Measurements from ENCODE around the gene AGTRAP.

The AGTRAP gene

DNA sequence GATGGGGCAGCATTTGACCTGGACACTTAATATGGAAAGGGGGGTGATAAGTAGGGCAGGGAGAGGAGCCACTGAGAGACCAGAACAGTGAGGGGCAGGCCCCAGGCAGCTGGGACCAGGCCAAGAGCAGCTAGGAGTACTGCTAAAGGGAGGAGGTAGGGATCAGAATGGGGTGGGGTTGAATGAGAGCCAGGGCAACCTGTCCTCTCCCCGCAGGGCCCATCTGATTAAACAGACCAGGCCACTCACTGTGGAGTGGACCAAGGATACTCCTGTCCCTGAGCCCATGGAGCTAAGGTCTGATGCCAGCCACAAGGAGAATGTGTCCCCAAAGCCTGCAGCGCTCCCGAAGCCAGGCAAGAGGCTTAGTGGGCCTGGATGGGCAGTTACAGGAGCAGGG, 28.2 kb downstream of the AGTRAP start:
- no peak for DNase-seq (ENCODE audit: low spot score)

DNA sequence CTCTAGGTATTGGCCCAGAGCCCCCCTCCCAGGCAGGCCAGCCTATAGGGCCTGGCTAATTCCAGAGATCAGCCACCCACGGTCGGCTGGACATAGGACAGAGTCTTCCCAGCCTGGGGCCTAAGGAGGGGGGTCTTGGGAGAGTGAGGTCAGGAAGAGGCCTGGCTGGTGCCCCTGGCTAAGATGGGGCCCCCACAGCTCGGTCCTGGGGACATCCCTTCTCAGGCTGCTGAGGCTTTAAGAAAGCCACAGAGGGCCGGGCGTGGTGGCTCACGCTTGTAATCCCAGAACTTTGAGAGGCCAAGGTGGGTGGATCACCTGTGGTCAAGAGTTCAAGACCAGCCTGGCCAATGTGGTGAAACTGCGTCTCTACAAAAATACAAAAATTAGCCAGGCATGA, 28.6 kb downstream of the AGTRAP start:
- DNase-seq (ENCODE audit: low spot score): no peak

DNA sequence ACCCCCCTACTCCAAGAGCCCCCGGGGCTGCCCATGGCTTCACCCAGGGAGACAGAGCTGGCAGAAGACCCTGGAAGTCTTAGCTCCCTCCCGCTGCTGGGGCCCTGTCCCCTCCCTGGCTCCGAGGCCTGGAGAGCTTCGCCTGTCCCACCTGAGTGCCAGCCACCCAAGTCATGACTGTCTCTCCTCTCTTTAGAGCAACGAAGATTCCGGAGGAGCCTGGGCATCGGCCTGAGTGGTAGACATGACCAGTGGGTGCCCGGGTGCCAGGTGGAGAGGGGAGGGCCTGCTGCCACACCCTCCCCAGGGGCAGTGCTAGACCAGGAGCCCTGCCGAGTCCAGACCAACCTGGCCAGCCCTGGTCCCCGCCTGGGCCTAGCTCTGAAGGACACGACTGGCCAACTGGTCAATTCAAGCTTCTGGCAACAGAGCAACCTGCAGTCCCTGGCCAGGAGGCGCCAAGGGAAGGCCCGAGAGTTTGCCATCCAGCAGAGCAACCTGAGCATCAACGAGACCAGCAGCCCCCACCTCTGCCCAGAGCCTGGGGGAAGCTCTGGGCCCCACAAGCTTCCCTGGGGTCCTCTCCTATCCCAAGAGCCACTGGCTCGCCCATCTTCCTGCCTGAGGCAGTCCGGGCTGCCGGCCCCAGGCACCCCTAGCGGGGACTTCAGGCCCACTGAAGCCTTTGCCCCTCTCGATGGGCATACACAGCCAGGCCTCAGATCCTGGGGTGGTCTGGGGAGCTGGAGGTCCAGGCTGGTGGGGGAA, 29.9 kb downstream of the AGTRAP start:
- no peak for DNase-seq (ENCODE audit: low spot score)

DNA sequence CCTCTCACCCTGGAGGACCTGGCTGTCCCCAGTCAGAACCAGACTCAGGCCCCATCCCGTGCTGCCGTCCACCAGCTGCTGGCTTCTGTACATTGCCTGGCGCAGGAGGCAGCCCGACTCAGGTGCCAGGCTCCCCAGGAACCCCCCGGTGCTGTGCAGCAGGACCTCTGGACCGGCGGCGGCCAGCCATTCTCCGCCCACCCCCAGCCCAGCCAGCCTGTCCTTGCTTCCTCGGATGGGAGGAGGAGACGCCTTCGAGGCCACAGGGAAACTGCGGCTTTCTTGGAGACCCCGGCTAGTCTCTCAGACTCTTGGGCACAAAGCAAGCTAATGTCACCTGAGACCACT, 30.5 kb downstream of the AGTRAP start:
- DNase-seq (ENCODE audit: low spot score): no peak

DNA sequence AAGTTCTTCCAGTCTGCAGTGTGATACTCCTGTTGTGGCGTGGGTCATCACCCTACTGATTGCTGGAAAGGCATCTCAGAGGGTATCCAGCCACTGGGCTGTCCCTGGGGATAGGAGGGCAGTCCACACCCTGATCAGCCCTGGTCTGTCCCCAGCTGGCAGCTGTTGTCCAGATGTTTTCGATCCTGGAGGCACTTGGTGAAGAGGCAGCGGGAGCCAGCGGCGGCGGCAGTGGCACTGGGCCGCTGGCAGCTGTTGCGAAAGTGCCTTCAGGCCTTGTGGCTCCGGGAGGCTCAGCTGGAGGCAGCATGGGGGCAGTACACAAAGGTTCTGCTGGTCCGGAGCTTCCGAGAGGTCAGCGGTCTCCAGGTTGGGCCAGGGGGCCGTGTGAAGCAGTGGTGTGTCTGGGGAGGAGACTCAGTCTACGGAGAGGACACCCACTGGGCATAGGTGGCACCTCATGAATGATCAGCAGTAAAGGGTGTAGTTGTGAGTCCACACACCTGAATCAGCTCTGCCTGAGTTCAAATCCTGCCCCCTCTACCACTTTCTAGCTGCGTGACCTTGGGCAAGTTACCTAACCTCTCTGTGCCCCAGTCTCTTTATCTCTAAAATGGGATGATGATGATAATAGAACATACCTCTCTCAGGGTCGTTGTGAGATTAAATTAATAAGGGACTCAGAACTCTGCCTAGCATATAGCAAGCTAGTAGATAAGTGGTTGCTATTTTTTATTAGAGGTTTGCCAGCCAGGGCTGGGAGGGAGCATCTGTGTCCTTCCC, 32.2 kb downstream of the AGTRAP start:
- no peak for DNase-seq (ENCODE audit: low spot score)

DNA sequence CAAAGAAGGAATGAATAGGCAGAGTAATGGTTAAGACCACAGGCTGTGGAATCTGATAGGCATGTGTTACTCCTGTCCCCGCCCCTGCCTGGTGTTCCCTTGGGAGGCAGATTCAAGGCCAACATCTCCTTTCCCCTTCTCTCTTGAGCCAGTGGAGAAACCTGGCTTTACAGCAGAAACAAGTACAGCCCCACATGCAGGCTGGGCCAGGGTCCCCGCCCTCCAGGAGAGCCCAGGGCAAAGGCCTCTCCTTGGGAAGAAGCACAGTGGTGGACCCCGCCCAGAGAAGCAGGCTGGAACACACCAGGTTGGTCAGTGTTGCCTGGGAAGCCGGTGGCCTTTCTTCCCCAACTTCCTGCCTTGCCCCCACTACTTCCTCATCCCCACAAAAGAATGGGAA, 32.9 kb downstream of the AGTRAP start:
- DNase-seq (ENCODE audit: low spot score): no peak

DNA sequence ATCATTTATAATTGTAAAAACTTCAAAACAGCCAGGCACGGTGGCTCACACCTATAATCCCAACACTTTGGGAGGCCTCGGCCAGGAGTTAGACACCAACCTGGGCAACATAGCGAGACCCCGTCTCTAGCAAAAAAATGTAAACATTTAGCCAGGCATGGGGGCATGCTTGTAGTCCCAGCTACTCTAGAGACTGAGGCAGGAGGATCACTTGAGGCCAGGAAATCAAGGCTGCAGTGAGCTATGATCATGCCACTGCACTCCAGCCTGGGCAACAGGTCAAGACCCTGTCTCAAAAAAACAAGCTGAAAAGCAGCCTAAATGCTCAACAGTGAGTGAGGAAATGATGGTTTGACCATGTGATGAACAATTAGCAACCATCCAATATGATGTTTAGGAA, 33.3 kb downstream of the AGTRAP start:
- DNase-seq (ENCODE audit: low spot score): no peak

DNA sequence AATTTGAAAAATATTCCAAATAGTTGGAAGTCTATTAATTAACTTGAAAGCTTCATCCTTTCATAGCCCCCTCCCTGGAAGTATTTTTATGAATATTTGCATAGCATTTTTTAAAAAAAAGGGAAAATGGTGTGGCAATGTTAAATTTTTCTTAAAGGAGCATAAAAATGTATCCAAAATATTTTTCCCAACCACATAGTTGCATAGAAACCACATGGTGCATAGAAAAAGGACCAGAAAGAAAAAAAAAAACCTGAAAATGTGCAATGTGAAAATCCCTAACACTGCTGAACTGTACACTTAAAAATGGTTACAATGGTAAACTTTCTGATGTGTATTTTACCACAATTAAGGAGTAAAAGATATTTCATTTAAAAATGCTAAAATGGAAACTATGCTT, 34.1 kb downstream of the AGTRAP start:
- no peak for DNase-seq (ENCODE audit: low spot score)

DNA sequence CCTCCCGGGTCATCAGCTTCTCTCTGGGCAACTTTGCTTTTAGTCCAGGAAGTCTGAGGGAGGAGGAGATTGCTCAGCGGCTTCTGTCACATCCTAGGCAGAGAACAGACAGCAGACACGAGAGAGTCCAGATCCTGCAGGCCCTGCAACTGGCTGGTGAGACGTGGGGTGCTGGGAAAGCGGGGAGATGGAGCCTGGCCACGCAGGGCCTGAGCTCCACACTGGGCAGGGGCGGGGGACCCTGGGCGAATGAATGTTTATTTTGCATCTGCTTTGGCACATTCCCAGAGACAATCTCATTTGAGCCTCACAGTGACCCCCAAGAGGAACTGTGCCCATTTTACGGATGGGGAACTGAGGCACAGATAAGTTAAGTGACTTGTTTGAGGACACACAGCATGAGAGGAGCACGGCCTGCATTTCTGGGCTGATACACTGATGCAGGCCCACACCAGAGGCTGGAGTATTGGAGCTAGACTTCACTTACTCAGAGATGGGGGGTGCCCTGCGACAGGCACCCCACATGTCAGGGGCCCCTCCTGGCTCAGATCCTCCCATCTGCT, 35.6 kb downstream of the AGTRAP start:
- no peak for DNase-seq (ENCODE audit: low spot score)

DNA sequence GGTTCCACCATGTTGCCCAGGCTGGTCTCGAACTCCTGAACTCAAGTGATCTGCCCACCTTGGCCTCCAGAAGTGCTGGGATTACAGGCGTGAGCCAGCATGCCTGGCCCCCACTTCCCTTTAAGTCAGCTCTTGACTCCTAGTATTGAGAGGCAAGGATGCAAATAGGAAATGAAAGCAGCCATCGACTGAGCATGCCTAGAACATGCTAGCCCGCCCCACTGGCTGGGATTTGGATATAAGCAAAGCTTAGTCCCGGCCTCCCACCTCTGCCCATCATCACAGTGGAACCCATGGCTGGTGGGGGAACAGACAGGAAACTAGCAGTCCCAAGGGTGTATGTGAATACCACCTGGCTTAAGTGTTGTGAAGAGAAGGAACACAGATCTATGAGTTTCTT, 36.5 kb downstream of the AGTRAP start:
- no peak for DNase-seq (ENCODE audit: low spot score)

DNA sequence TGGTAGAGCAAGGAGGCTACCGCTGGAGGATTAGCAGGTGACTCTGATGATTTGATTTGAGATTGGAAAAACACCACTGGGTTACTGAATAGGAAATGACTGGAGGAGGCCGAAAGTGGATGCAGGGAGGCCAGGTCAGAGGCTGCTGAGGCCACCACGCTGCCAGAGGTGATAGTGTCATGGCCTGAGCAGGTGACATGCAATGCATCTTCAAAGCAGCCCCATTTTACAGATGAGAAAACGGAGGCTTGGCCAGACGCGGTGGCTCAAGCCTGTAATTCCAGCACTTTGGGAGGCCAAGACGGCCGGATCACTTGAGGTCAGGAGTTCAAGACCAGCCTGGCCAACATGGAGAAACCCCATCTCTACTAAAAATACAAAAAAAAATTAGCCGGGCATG, 38.8 kb downstream of the AGTRAP start:
- no peak for DNase-seq (ENCODE audit: low spot score)

DNA sequence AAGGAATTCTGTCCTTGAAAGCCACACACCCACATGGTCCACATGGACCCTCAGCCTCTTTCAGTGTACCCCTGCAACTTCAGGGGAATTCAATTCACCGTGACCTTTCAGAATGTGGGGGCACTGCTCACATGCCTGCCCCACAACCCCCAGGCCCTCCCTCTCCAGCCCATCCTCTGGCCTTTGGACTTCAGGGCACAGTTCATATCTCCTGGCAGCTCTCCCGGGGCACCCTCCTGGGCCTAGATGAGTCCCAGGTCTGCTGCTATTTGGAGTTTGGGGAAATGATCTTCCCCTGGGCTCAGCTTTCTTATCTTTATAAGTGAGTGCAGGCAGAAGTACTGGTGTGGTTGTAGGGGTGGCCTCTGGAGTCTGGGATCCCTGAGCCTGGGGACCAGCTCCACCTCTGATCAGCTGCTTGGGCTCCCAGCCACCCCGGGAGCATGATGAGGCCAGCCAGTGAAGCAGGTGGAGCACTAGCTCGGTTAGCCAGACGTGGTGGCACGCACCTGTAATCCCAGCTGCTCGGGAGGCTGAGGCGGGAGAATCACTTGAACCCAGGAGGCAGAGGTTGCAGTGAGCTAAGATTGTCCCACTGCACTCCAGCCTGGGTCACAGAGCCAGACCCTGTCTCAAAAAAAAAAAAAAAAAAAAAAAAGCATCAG, 41.9 kb downstream of the AGTRAP start:
- DNase-seq (ENCODE audit: low spot score): no peak

DNA sequence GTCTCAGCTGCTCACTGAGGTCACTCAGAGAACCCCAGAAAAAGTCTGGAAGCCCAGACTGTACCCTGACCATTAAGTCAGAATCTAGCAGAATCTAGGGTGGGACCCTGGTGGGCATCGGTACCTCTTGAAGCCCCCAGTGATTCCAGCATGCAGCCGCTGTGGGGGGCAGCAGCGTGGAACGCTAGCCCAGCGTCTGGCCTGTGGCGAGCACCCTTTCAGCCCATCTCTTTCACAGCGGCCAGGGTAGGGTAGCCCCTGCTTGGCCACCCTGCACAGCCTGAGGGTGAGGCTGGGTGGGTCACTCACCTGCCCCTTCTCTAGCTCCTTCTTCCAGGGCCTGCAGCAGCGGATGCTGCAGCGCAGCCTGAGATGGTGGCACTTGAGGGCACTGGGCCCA, 42.4 kb downstream of the AGTRAP start:
- DNase-seq (ENCODE audit: low spot score): no peak

DNA sequence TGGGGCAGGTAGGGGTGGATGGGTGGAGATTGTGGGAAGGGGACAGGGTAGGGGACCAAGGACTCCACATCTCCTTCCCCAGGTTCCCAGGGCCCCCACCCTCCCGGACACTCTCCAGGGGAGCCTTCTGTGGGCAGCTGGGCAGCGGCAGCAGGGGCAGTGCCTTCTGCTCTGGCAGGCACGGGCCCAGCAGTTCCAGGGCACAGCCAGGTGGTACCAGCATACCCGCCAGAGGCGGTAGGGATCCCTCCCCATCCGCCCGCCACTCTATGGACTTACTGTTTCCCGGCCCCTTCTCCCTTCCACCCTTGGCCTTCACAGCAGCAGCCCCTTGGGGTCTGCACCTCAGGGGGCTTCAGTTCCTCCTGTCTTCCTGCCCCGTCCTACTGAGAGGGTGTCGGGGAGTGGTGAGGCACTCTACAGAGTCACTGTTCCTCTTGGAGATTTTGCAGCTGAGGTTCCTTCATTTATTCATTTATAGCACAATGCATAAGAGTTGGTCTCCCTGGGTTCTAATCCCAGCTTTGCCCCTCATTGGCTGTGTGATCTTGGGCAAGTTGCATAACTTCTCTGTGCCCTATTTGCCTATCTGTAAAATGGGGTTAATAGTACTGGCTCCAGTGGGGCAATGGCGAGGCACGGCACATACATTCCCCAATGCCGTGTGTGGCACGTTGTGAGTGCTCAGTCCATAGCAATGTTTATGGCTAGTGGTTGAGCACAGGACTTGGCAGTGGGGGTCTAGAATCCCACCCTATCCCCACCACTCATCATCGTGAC, 43.1 kb downstream of the AGTRAP start:
- DNase-seq (ENCODE audit: low spot score): no peak

DNA sequence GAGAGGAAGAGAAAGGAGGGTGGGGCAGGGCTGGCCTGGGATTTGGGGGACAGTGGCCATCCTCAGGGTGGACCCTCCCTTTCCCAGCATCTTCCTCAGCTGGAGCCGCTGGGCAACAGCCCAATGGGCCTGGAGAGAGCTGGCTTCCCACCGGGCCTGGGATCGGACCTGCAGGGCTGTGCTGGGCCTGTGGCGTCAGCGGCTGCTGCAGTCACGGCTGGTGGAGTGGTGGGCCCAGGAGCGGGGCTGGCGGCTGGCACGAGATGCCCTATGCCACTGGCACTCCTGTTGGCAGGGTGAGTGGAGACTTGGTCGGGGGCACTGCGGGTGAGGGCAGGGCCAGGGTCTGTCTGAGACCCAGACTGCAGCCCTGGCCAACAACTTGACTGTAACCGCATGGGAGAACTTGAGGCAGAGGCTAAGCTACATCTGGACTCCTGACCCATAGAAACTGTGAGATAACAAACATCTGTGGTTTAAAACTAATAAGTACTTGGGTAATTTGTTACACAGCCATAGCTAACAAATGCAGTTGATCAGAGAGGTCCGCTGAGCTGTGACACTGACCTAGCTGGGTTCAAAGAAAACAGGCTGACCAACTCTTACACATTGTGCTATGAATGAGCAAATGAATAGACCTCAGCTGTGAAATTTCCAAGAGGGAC, 43.9 kb downstream of the AGTRAP start:
- no peak for DNase-seq (ENCODE audit: low spot score)

DNA sequence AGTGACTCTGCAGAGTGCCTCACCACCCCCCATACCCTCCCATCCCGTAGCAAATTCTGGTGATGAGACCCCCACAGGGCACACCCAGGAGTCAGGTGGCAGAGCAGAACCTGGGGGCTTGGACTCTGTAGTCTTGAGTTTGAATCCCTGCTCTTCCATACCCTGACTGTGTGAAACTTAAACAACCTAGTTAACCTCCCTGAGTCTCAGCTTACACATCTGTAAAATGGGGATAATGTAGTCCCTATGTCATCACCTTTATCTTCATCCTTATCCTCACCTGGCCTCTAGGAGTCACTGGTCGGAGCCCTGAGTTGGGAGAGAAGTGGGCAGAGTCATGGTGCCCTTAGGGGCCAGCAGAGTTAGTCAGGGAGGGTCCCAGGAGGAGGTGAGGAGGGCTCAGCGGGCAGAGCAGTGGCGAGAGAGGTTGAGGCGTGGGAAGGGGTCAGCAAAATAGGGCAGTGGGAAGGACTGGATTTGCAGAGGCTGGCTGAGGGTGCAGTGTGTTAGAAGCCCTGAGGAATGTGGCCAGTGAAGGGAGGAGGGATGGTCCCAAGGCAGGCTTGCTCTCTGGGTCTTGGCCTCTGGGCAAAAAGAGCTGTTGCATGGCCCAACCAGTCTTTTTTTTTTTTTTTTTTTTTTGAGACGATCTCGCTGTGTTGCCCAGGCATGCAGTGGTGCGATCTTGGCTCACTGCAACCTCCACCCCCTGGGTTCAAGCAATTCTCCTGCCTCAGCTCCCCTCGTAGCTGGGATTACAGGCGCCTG, 44.6 kb downstream of the AGTRAP start:
- no peak for DNase-seq (ENCODE audit: low spot score)

DNA sequence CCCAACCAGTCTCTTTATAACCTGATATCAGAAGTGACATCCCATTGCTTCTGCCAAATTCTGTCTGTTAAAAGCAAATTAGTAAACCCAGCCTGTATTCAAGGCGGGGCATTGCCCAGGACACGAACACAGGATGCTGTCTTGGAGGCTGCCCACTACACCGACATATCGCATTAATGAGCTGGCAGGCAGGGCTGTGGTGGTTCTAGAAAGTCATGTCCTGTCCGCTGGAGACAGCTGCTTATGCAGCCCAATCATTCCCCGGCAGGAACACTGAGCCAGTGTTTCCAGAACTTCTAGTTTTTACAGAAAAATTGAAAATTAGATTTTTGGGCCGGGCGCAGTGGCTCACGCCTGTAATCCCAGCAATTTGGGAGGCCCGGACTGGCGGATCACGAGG, 45.4 kb downstream of the AGTRAP start:
- no peak for DNase-seq (ENCODE audit: low spot score)

DNA sequence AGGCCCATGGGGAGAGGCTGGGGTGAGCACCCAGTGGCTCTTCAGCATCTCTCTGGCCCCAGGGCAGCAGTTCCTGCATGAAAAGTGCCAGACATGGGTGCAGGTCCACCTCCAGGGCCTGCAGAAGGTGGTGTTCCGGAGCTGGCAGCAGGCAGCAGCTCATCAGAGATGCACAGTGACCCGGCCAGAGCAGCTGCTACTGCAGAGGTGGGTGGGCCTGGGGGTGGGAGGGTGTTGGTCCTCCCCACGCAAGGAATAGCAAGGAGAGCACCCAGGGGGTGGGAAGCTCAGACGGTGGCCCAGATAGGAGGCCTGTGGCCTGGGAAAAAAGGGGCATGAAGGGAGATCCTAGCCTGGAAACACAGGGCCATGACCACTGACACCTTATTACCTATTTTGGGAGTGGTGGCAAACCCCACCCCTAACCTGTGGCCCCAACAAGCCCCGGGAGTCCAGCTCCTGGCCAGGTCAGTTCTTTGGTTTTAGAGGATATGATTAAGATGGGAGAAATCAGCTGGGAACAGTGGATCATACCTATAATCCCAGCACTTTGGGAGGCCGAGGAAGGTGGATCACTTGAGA, 46.3 kb downstream of the AGTRAP start:
- DNase-seq (ENCODE audit: low spot score): no peak

DNA sequence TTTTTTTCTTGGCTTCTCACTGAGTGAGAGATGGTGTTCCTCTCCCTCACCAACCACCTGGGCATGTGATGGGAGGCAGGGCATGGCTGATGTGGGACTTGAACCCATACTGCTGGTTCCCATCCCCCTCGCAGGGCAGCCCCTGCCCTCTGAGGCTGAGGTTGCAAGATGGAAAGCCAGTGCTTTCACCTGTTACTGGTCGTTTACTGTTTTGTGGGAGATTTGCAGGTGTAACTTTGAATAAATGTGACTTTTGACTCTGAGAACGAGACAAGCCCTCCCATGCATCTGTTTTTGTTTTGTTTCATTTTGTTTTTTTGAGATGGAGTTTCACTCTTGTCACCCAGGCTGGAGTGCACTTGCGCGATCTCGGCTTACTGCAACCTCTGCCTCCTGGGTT, 47.6 kb downstream of the AGTRAP start:
- no peak for DNase-seq (ENCODE audit: low spot score)

DNA sequence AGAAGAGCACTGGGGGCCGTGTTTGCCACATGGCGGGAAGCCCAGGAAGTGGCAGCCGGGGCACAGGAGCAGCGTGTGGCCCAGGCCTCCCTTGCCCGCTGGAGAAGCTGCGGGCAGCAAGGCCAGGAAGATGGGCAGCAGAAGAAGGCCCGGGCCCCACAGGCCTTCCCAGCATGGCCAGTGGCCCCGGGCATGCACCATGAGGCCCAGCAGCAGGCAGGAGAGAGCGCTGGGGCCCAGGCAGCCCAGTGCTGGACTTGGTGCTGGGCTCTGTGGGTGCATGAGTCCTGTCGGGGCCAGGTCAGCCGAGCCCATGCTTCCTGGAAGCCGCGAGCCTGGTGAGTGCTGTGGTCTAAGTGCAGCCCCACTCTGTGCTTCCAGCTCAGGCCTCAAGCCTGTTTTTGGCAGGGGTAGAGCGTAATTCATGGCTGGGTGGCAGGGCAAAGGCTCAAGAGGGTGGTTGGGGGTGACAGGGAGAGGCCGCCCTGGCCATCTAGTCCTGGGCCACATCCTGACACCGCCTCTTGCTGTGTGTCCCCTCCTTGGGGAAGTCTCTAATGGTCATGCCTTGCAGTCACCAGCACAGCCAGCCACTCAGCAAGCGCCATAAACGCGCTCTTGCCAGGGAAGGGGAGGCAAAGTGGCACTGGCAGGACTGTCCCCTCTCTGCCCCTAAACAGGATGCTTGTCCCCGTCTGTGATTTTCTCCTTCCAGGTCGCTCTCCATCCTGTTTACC, 48.5 kb downstream of the AGTRAP start:
- DNase-seq (ENCODE audit: low spot score): no peak
